Pons (tissue), 1 donor: ENCODE data around the gene DHRS3.

Experiments used
- DNase-seq: peaks from one replicate; pipeline ENCODE4 v3.0.0-alpha.2; 2016; ENCODE audit warnings: low spot score

The DHRS3 gene

DNA sequence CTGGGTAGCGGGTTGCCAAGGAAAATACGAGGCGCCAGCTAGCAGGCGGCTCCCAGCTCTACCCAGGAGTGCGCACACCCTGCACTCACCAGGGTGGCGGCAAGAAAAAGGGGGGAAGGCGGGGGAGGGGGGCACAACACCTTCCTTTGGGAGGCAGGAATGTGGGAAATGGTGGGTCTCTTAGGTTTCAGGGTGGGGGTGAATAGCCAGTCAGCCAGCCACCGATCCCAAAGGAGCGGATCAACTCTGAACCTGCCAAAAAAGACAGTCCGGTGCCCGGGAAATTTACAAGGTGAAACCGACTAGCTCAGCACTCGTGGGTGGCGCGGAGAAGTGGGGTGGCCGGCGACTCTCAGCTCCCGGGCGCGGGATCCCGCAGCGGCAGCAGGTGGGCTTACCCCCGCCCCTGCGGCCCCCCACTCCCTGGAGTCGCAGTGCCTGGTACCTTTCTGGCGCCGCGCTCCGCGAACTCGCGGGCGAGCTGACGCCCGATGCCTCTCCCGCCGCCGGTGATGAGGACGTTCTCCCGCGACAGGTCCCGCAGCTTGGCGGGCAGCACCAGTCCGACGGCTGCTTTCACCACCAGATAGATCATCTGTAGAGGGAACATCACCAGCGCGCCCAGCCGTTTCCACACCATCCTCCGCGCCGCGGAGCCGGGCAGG, 1.2 kb downstream of the DHRS3 start:
- DNase-seq, result no peak

DNA sequence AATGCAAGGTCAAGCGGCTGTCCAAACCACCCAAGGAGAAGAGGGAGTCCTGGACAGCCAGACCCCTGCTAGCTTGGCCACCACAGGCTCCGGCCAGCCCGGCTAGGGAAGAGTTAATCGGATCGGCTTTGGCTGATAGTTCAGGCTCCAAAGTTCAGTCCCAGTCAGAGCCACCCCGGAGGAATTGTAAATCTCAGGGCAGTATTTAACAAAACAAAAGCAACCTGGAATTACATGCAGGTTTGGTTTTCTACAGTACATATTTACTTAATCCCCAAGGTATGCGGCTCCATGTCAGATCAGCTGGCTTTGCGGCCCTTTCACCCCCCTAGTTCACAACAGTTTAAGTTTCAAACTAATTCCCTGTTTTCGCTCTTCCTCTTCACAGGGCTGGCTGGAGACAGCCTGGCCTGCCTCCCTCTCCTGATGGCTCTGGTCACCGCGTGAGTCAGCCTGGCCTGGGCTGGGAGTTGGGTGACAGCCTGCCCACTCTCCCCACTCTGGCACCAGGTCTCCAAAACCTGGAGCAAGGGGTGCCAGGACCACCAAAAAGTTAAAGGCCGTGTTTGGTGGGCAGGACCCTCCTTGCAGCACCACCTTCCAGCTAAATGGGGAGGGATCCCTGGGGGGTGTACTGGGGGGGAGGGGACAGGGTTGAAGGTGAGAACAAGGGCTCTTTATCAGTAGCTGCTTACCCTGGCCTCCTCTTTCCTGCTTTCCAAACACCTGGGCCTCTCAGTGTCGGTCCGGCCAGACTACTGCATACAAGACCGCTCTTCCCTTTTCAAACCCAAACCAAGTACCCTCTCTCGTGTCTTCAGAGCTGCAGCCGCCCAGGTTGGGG, 1.9 kb downstream of the DHRS3 start:
- no peak for DNase-seq

- peak; percentile 74 for DNase-seq
Observed at GRCh38 chr1:12615159-12615864, 2.7 kb downstream of the DHRS3 start.

- no peak for DNase-seq
Observed at GRCh38 chr1:12614402-12615158, 3.4 kb downstream of the DHRS3 start.

DNA sequence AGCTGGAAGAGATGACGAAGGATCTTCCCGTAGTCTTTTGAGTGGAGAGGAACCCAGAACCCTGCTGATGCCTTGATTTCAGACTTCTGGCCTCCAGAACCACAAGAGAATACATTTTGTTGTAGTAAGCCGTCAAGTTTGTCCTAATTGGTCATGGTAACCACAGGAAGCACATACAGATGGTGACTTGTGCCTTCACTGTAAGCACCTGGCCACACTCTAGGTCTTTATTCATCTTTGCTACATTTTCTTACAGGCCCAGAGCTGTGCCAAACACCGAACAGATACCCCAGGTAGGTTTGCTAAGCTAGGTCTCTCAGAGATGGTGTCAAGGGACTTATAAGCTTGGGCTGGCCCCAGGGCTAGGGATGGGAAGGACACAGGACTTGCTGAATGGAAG, 4.8 kb downstream of the DHRS3 start:
- DNase-seq, result no peak

- DNase-seq, result no peak
Observed at GRCh38 chr1:12610941-12611340, 7.1 kb downstream of the DHRS3 start.

DNA sequence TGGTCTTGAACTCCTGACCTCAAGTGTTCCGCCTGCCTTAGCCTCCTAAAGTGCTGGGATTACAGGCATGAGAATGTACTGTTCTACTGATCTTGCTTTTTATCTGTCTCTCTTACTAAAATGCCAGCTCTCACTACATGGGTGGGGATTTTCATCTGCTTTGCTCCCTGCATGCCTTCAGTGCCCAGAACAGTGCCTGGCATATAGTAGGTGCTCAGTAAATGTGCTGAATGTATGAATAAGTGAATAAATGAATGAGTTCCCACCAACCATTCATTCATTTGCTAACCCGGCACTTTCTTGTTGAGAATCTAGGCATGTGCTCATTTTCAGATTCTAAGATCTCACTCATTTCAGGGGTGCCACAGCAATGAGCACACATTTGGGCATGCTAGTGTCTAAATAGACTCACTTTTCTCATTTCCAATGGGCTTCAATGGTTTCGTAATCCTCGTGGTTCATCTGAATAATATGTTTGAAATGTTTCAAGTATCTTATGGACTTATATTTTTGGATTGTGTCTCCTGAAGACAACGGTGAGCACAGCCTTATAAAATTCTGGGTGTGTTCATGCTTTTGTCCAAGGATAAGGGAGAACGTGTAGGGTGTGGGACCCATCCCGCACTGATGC, 7.6 kb downstream of the DHRS3 start:
- no peak for DNase-seq

- DNase-seq, result no peak
Observed at GRCh38 chr1:12609469-12610003, 8.5 kb downstream of the DHRS3 start.

DNA sequence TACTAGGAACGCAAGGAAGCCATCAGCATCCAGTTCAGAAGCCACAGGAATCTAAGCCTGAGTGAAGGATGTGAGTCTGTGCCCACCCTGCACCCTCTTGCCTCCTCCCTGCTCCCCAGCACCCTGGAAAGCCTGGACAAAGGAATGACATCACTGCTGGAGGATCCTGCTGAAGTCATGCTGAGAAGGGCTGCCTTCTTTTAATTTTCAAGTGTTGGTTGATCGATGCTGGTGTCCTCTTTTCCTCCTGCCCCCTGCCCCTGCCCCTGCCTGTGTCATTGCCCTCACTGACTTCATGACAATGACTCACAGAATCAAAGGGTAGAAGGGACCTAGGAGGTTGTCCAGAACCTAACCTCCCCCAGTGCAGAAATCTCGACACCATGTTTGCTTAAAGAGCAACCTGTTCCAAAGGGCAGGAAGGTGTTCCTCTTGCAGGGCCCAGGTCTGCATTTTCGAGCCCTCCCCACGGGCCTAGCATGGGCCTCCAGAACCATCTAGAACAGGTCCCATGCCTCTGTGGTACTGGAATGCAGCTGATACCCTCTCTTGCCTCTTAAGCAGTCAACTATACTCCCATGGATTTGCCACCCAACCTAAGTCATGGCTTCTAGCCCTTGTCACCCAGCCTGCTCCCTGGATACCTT, 9.6 kb downstream of the DHRS3 start:
- no peak for DNase-seq

GRCh38 chr1:12607263-12607662, 10.7 kb downstream of the DHRS3 start:
- no peak for DNase-seq

DNA sequence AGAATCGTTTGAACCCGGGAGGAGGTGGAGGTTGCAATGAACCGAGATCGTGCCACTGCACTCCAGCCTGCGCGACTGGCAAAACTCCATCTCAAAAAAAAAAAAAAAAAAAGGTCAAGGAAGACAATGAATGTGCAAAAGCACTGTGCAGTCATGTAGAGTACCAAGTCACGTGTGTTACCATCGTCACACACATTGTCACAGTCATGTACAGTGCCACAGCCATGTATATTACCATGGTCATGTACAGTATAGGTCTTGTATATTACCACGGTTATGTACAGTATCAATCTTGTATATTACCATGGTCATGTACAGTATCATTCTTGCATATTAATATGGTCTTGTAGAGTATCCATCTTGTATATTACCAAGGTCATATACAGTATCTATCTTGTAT, 13.0 kb downstream of the DHRS3 start:
- no peak for DNase-seq

DNA sequence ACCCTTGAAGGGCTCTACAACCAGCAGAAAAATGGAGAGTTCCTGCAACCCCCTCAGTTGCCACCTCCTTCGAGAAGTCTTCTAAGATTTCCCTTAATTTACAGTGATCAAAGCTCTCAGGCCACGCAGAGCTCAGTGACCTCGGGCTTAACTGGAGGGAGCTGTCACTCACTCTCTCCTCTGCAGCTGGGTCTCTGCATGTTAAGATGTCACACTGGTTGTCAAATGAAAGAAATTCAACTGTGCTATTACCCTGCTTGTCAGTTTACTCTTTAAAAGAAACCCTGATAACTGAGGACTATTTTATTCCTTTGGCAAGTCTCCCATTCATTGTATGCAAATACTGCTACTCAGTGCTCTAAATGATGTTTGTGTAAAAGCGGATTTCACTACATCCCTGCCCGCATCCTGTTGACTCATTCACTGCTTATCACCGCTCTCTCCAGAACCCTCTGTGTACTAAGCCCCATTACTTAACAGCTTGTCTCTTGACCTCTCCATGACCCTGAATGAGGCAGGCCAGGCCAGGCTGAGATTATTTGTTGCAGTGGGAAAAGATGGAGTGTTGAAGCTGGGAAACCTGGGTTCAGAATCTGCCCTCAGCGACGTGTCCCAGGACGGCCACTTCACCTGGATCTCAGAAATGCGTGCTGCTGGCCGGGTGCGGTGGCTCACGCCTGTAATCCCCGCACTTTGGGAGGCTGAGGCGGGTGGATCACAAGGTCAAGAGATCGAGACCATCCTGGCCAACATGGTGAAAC, 13.7 kb downstream of the DHRS3 start:
- no peak for DNase-seq

DNA sequence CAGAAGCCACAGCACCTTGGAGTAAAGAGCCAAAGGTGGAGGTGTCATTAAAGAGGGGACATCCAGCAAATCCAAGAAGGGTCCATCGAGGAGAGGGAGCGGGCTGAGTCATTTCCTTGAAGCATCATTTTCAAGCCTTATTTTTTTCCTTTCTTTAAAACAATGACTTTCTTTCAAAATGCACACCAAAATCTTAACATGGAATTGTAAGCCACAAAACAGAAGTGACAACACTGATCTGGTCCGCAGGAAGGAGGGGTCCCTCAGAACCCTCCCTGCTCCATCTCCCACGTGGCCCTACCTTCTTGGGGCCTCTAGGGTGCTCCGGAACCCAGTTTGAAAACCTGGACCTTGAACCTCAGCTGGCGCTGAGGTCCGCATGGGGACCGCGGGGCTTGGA, 14.8 kb downstream of the DHRS3 start:
- DNase-seq, result no peak

GRCh38 chr1:12602659-12603024, 15.4 kb downstream of the DHRS3 start:
- DNase-seq, result no peak

DNA sequence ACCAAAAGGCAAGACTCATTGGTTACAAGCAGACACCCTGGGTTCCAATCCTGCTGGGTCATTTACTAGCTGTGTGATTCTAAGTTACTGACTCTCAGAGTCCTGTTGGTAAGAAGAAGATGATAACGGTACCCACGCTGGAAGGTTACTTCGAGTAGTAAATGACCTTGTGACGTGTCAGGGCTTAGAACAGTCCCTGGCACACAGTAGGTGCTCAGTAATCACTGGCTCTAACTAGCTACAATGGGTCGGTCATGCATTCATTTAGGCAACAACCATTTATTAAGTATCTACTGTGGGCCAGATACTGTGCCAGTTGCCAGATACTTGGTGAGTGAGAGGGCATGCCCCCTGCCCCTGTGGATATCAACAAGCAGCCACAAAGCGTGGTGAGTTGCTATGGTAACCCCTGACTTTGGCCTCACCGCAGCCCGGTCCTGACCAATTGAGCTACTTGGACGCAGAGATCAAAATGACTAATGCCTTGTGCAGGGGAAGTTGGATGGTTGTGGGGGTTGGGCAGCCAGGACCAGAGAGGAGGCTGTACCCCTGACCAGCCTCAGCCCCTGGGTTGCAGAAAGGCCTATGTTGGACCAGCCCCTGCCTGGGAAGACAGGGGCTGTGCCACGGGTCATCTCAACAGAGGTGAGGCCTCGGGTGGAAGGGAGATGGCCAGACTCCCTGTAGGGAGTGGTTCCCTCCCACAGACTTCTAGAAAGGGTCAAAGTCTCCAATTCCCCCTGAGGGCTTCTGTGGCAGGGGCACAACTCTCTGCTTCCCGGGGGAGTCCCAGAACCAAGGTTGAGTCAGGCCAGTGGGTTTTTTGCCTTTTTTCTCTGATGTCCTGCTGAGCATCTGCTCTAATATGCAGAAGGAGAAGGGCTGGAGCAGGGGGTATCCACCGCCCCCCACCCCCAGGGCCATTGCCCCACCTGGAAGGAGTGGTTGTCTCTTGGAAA, 16.0 kb downstream of the DHRS3 start:
- no peak for DNase-seq

GRCh38 chr1:12600880-12601633, 17.0 kb downstream of the DHRS3 start:
- no peak for DNase-seq

GRCh38 chr1:12600335-12600734, 17.7 kb downstream of the DHRS3 start:
- DNase-seq, result no peak

DNA sequence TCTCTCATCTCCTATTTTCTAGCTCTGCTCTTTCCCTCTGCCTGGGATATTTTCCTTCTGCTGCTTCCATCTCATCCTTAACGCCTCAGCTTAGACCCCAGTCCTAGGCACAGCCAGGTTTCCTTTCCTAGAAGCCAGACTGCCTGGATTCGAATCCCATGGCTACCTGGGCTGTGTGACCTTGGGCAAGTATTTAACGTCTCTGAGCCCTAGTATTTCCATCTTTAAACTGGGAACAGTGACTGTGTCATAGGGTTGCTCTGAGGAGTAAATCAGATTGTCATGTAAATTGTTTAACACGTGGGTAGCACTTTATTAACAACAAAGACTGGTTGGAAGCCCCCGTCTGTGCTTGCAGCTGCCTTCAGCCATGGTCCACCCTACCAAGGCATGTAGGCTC, 18.4 kb downstream of the DHRS3 start:
- DNase-seq, result no peak
